ENCODE measurements around the gene PPP1CC. TPM values are rescaled to one million over a fixed set of nuclear protein-coding genes. Genes with fewer than 3 reads are reported as not detected.

Gene PPP1CC
- total and polyA plus RNA-seq, 2 donors (not counting 3 experiments of a cell fraction or from before 2014, with no cell fraction given), result 67.1 to 139 TPM

DNA sequence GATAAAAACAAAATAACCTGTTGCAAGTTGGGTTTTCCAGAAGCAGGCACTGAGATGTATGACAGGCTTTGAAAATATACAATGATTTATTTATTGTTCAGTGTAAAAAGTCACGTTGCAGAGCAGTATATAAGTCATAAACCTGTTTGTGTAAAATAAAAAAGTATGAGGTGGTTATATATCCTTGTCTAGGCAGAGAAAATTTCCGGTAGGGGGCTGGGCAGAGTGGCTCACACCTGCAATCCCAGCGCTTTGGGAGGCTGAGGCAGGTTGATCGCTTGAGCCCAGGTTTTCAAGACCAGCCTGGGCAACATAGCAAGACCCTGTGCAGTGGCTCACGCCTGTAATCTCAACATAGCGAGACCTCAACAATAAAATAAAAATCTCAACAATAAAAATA is 16.2 kb upstream of the PPP1CC start:
- H4K20me1 ChIP-seq (replicated peaks; ENCODE audit: control insufficient read depth, extremely low read depth, insufficient read depth, low read length), result no peaks in the 10 kb centered on the region
- TF ChIP-seq JUN (IDR thresholded peaks at IDR 0.05; ENCODE audit: borderline replicate concordance, insufficient read depth, insufficient read length, low read depth) (no peak), MYC (IDR thresholded peaks at IDR 0.05; ENCODE audit: low read depth, low read length) (no peak)
- no peak overlapping the region for H3K4me2 ChIP-seq (ENCODE audit: insufficient read depth, low read length)
- H3K9me1 ChIP-seq (replicated peaks; ENCODE audit: control insufficient read depth, extremely low read depth, insufficient read depth, low read length), result no peaks in the 10 kb centered on the region
- dilution Hi-C loops (cut with MboI; ENCODE audit: extremely low pct_ligation_motif_present, low sequenced_read_pairs), result no loop called here
- CTCF ChIA-PET, result no interaction called here
- no peaks in the 10 kb centered on the region for H3K4me1 ChIP-seq (ENCODE audit: control insufficient read depth, extremely low read depth, insufficient read depth, low read length)
- POLR2A ChIA-PET, result no interaction called here
- FAIRE-seq (no peak), DNase-seq (ENCODE audit: low read depth, low spot score) (no peak)
- no peak overlapping the region for H2AFZ ChIP-seq (ENCODE audit: low read depth, low read length)
- intact Hi-C loops (cut with micrococcal nuclease), result no loop called here
- H3K27ac ChIP-seq (ENCODE audit: insufficient read depth, low read depth, low read length), result no peak overlapping the region
- H3K9me3 ChIP-seq (replicated peaks; ENCODE audit: control insufficient read depth, insufficient read depth, low read length), result no peaks in the 10 kb centered on the region
- no peak overlapping the region for H3K4me3 ChIP-seq (replicated peaks in 1 of 3; ENCODE audit: insufficient read depth in 1 of 3, low read depth in 1 of 3, low read length in 3 of 3)
- H3K27me3 ChIP-seq (ENCODE audit: control insufficient read depth in 2 of 2, insufficient read depth in 2 of 2, low read length in 2 of 2), result no peaks in the 10 kb centered on the region
- no peak overlapping the region for H3K9ac ChIP-seq (replicated peaks; ENCODE audit: extremely low read depth, insufficient read depth, low read length)
- H3K36me3 ChIP-seq (ENCODE audit: control insufficient read depth in 2 of 2, extremely low read depth in 1 of 2, insufficient read depth in 2 of 2, low read length in 2 of 2), result no peaks in the 10 kb centered on the region
- H3K79me2 ChIP-seq (ENCODE audit: control insufficient read depth, insufficient read depth, low read length), result no peaks in the 10 kb centered on the region
- no TSS peak for BruUV-seq (replicated peaks)

DNA sequence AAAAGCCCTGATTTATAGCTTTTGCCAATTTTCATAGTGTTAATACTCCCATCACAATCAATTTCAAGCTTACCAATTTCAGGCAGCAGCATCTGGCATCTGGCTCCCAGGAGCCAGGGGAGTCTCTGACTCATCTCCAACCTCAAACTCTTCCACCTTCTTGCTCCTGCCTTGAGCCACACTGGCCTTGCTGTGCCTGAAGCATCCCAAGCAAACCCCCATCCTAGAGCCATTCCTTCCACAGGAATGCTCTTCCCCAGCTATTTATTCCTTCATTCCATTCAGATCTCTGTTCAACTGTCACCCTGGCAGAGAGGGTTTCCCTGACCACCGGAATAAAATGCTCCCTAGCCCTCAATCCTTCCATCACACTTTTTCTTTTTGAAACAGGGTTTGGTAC is 13.9 kb upstream of the PPP1CC start:
- Histone ChIP-seq H3K79me2 (ENCODE audit: control insufficient read depth, insufficient read depth, low read length) (no peaks in the 10 kb centered on the region), H4K20me1 (replicated peaks; ENCODE audit: control insufficient read depth, extremely low read depth, insufficient read depth, low read length) (no peaks in the 10 kb centered on the region), H3K27me3 (ENCODE audit: control insufficient read depth in 2 of 2, insufficient read depth in 2 of 2, low read length in 2 of 2) (no peaks in the 10 kb centered on the region), H3K4me2 (ENCODE audit: insufficient read depth, low read length) (no peak overlapping the region), H3K4me1 (ENCODE audit: control insufficient read depth, extremely low read depth, insufficient read depth, low read length) (no peaks in the 10 kb centered on the region), H3K27ac (ENCODE audit: insufficient read depth, low read depth, low read length) (no peak overlapping the region), H3K9me1 (replicated peaks; ENCODE audit: control insufficient read depth, extremely low read depth, insufficient read depth, low read length) (no peaks in the 10 kb centered on the region), H2AFZ (ENCODE audit: low read depth, low read length) (no peak overlapping the region), H3K4me3 (replicated peaks in 1 of 3; ENCODE audit: insufficient read depth in 1 of 3, low read depth in 1 of 3, low read length in 3 of 3) (no peak overlapping the region), H3K9me3 (replicated peaks; ENCODE audit: control insufficient read depth, insufficient read depth, low read length) (no peaks in the 10 kb centered on the region), H3K9ac (replicated peaks; ENCODE audit: extremely low read depth, insufficient read depth, low read length) (no peak overlapping the region), H3K36me3 (ENCODE audit: control insufficient read depth in 2 of 2, extremely low read depth in 1 of 2, insufficient read depth in 2 of 2, low read length in 2 of 2) (no peaks in the 10 kb centered on the region)
- no peak for TF ChIP-seq POLR2AphosphoS5 (IDR thresholded peaks at IDR 0.05; ENCODE audit: insufficient read depth, low read depth, low read length)
- TF ChIP-seq, protein P1, sequence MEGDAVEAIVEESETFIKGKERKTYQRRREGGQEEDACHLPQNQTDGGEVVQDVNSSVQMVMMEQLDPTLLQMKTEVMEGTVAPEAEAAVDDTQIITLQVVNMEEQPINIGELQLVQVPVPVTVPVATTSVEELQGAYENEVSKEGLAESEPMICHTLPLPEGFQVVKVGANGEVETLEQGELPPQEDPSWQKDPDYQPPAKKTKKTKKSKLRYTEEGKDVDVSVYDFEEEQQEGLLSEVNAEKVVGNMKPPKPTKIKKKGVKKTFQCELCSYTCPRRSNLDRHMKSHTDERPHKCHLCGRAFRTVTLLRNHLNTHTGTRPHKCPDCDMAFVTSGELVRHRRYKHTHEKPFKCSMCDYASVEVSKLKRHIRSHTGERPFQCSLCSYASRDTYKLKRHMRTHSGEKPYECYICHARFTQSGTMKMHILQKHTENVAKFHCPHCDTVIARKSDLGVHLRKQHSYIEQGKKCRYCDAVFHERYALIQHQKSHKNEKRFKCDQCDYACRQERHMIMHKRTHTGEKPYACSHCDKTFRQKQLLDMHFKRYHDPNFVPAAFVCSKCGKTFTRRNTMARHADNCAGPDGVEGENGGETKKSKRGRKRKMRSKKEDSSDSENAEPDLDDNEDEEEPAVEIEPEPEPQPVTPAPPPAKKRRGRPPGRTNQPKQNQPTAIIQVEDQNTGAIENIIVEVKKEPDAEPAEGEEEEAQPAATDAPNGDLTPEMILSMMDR (IDR thresholded peaks at IDR 0.05; ENCODE audit: extremely low read depth in 1 of 2, insufficient read depth in 1 of 2, low read depth in 1 of 2, low read length in 2 of 2), result no peak
- TF ChIP-seq, protein P2, sequence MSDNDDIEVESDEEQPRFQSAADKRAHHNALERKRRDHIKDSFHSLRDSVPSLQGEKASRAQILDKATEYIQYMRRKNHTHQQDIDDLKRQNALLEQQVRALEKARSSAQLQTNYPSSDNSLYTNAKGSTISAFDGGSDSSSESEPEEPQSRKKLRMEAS (IDR thresholded peaks at IDR 0.05; ENCODE audit: insufficient read depth, insufficient read length), result no peak
- TF ChIP-seq MYC (IDR thresholded peaks at IDR 0.05; ENCODE audit: low read depth, low read length), result no peak
- TF ChIP-seq EZH2 (IDR thresholded peaks at IDR 0.05; ENCODE audit: borderline replicate concordance, low read depth, low read length, severe bottlenecking), result no peak
- no peak for TF ChIP-seq FOS (IDR thresholded peaks at IDR 0.05; ENCODE audit: borderline replicate concordance, insufficient read depth, low read length)
- no peak for TF ChIP-seq POLR2A (IDR thresholded peaks at IDR 0.05; ENCODE audit: low read depth, low read length)
- TF ChIP-seq JUN (IDR thresholded peaks at IDR 0.05; ENCODE audit: borderline replicate concordance, insufficient read depth, insufficient read length, low read depth), result no peak
- TF ChIP-seq GATA2 (IDR thresholded peaks at IDR 0.05; ENCODE audit: insufficient read depth, insufficient read length, low read depth, low read length), result no peak
- dilution Hi-C loops (cut with MboI; ENCODE audit: extremely low pct_ligation_motif_present, low sequenced_read_pairs) (no loop called here), intact Hi-C loops (cut with micrococcal nuclease) (no loop called here)
- FAIRE-seq, result no peak
- no TSS peak for BruUV-seq (replicated peaks)
- DNase-seq (ENCODE audit: low read depth, low spot score), result no peak
- CTCF ChIA-PET, result interaction anchor here (1.8 kb wide), 1 partner anchor 14 kb away, joined by 4 read pairs; the partner anchor contains the start of gene PPP1CC
- POLR2A ChIA-PET, result no interaction called here

All from endothelial cell of umbilical vein (primary cell).